ENCODE measurements around the gene SUGCT.

Gene SUGCT

DNA sequence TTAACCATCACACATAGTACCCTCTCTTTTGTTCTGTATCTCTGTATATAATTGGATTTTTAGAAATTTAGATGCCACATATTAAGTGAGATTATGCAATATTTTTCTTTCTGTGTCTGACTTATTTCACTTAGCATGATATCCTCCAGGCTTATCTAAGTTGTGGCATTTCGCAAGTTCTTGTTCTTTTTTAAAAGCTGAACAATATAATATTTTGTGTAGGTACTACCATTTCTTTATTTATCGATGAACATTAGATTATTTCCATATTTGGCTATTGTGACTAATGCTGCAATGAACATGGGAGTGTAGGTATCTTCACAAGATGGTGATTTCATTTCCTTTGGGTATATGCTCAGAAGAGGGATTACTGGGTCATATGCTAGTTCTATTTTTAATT lies 295.0 kb downstream of the SUGCT start:
- no peak overlapping the region for H2BK12ac ChIP-seq (ENCODE audit: low read length)
- no peak overlapping the region for H3K27ac ChIP-seq (ENCODE audit: low read depth, low read length)
- no peaks in the 10 kb centered on the region for H3K36me3 ChIP-seq (ENCODE audit: control insufficient read depth in 1 of 2, insufficient read depth in 2 of 2, low read length in 2 of 2)
- H3K18ac ChIP-seq (ENCODE audit: low read length) = no peak overlapping the region
- H3K4me1 ChIP-seq (ENCODE audit: control insufficient read depth in 1 of 2, insufficient read depth in 2 of 2, low read length in 2 of 2) = no peaks in the 10 kb centered on the region
- no peak overlapping the region for H2AFZ ChIP-seq (ENCODE audit: insufficient read depth, low read length, poor library complexity)
- DNase-seq = no peak
- H3K4ac ChIP-seq (ENCODE audit: low read depth, low read length) = no peak overlapping the region
- H2BK5ac ChIP-seq (ENCODE audit: low read depth, low read length, poor library complexity) = no peak overlapping the region
- no peak overlapping the region for H4K12ac ChIP-seq (ENCODE audit: low read depth, low read length)
- no peaks in the 10 kb centered on the region for H3K27me3 ChIP-seq (ENCODE audit: insufficient read depth, low read length)
- no peak overlapping the region for H3K14ac ChIP-seq (ENCODE audit: low read length)
- no peak overlapping the region for H3K4me2 ChIP-seq (ENCODE audit: low read length)
- no peak overlapping the region for H2AK5ac ChIP-seq (ENCODE audit: low read length)
- H3K9ac ChIP-seq (ENCODE audit: low read length) = no peak overlapping the region
- H3K23ac ChIP-seq (ENCODE audit: low read length) = no peak overlapping the region
- H3K79me2 ChIP-seq (ENCODE audit: control insufficient read depth, insufficient read depth, low read length, poor library complexity) = no peaks in the 10 kb centered on the region
- no peaks in the 10 kb centered on the region for H3K79me1 ChIP-seq (ENCODE audit: low read length)
- no CpG with 5 or more reads among the region's 2 CpGs for WGBS (ENCODE audit: extremely low coverage, insufficient coverage, insufficient read length)
- H3K9me3 ChIP-seq (ENCODE audit: insufficient read depth, low read depth, low read length) = no peaks in the 10 kb centered on the region
- no peak overlapping the region for H4K8ac ChIP-seq (ENCODE audit: low read depth, low read length)
- no peak overlapping the region for H2BK120ac ChIP-seq (ENCODE audit: insufficient read depth, low read length, poor library complexity)
- no peak overlapping the region for H4K91ac ChIP-seq (ENCODE audit: low read depth, low read length)
- no peak overlapping the region for H3K4me3 ChIP-seq (ENCODE audit: low read depth, low read length)

DNA sequence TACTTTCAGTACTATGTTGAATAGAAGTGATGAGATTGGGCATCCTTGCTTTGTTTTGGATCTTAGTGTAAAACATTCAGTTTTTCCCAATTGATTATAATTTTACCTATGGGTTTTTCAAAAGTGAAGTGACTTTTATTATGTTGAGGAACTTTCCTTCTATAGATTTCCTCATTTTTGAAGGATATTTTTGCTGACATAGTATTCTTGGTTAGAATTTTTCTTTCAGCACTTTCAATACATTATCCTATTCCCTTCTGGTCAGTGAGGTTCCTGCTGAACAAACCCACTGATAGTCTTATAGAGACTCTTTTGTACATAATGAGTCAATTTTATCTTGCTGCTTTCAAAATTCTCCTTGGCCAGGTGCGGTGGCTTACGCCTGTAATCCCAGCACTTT lies 297.2 kb downstream of the SUGCT start:
- H2AFZ ChIP-seq (ENCODE audit: insufficient read depth, low read length, poor library complexity) = no peak overlapping the region
- H4K12ac ChIP-seq (ENCODE audit: low read depth, low read length) = no peak overlapping the region
- H3K4ac ChIP-seq (ENCODE audit: low read depth, low read length) = no peak overlapping the region
- no peak overlapping the region for H3K18ac ChIP-seq (ENCODE audit: low read length)
- no peak overlapping the region for H3K14ac ChIP-seq (ENCODE audit: low read length)
- H3K9me3 ChIP-seq (ENCODE audit: insufficient read depth, low read depth, low read length) = no peaks in the 10 kb centered on the region
- H3K4me2 ChIP-seq (ENCODE audit: low read length) = no peak overlapping the region
- no peak overlapping the region for H3K27ac ChIP-seq (ENCODE audit: low read depth, low read length)
- no peak overlapping the region for H3K9ac ChIP-seq (ENCODE audit: low read length)
- no peak overlapping the region for H2BK12ac ChIP-seq (ENCODE audit: low read length)
- no CpG with 5 or more reads among the region's 2 CpGs for WGBS (ENCODE audit: extremely low coverage, insufficient coverage, insufficient read length)
- H2AK5ac ChIP-seq (ENCODE audit: low read length) = no peak overlapping the region
- H3K79me1 ChIP-seq (ENCODE audit: low read length) = peaks cover 2% of the 10 kb centered on the region
- H3K36me3 ChIP-seq (ENCODE audit: control insufficient read depth in 1 of 2, insufficient read depth in 2 of 2, low read length in 2 of 2) = no peaks in the 10 kb centered on the region
- H4K8ac ChIP-seq (ENCODE audit: low read depth, low read length) = no peak overlapping the region
- no peaks in the 10 kb centered on the region for H3K27me3 ChIP-seq (ENCODE audit: insufficient read depth, low read length)
- no peak overlapping the region for H2BK120ac ChIP-seq (ENCODE audit: insufficient read depth, low read length, poor library complexity)
- H4K91ac ChIP-seq (ENCODE audit: low read depth, low read length) = no peak overlapping the region
- H3K79me2 ChIP-seq (ENCODE audit: control insufficient read depth, insufficient read depth, low read length, poor library complexity) = no peaks in the 10 kb centered on the region
- H3K4me3 ChIP-seq (ENCODE audit: low read depth, low read length) = no peak overlapping the region
- H3K4me1 ChIP-seq (ENCODE audit: control insufficient read depth in 1 of 2, insufficient read depth in 2 of 2, low read length in 2 of 2) = no peaks in the 10 kb centered on the region
- DNase-seq = no peak
- H2BK5ac ChIP-seq (ENCODE audit: low read depth, low read length, poor library complexity) = no peak overlapping the region
- H3K23ac ChIP-seq (ENCODE audit: low read length) = no peak overlapping the region

DNA sequence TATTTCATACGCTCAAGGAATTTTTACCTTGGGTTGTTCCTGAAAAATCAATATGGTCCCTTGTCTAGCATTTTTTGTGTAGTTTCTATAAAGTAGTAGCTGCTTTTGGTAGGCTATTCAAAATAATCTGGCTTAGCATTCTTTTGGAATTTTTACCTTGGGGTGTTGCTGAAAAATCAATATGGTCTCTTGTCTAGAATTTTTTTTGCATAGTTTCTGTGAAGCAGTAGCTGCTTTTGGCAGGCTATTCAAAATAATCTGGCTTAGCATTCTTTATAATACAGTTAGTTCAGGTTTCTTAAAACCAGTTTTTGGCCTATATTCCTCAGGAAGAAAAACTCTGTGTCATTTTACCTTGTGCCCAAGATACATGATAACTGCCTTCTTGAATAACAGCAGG lies 301.9 kb downstream of the SUGCT start:
- Histone ChIP-seq H4K12ac (ENCODE audit: low read depth, low read length) (no peak overlapping the region), H3K4me2 (ENCODE audit: low read length) (no peak overlapping the region), H3K27me3 (ENCODE audit: insufficient read depth, low read length) (no peaks in the 10 kb centered on the region), H3K9ac (ENCODE audit: low read length) (no peak overlapping the region), H3K79me1 (ENCODE audit: low read length) (peaks cover 12% of the 10 kb centered on the region), H3K18ac (ENCODE audit: low read length) (no peak overlapping the region), H3K23ac (ENCODE audit: low read length) (no peak overlapping the region), H3K4ac (ENCODE audit: low read depth, low read length) (no peak overlapping the region), H3K14ac (ENCODE audit: low read length) (no peak overlapping the region), H4K8ac (ENCODE audit: low read depth, low read length) (no peak overlapping the region), H3K4me3 (ENCODE audit: low read depth, low read length) (no peak overlapping the region), H2AK5ac (ENCODE audit: low read length) (no peak overlapping the region), H2BK12ac (ENCODE audit: low read length) (no peak overlapping the region), H3K4me1 (ENCODE audit: control insufficient read depth in 1 of 2, insufficient read depth in 2 of 2, low read length in 2 of 2) (peaks cover 2 to 3% of the 10 kb centered on the region in 2 experiments), H3K79me2 (ENCODE audit: control insufficient read depth, insufficient read depth, low read length, poor library complexity) (no peaks in the 10 kb centered on the region), H3K9me3 (ENCODE audit: insufficient read depth, low read depth, low read length) (no peaks in the 10 kb centered on the region), H2AFZ (ENCODE audit: insufficient read depth, low read length, poor library complexity) (no peak overlapping the region), H2BK120ac (ENCODE audit: insufficient read depth, low read length, poor library complexity) (no peak overlapping the region), H4K91ac (ENCODE audit: low read depth, low read length) (no peak overlapping the region), H2BK5ac (ENCODE audit: low read depth, low read length, poor library complexity) (no peak overlapping the region), H3K36me3 (ENCODE audit: control insufficient read depth in 1 of 2, insufficient read depth in 2 of 2, low read length in 2 of 2) (no peaks in the 10 kb centered on the region), H3K27ac (ENCODE audit: low read depth, low read length) (no peak overlapping the region)
- WGBS (ENCODE audit: extremely low coverage, insufficient coverage, insufficient read length) = no CpG with 5 or more reads among the region's 1 CpG
- DNase-seq = no peak

GRCh38 chr7:40437498-40437897 lies 302.7 kb downstream of the SUGCT start:
- no peaks in the 10 kb centered on the region for H3K36me3 ChIP-seq (ENCODE audit: control insufficient read depth in 1 of 2, insufficient read depth in 2 of 2, low read length in 2 of 2)
- H2AFZ ChIP-seq (ENCODE audit: insufficient read depth, low read length, poor library complexity) = no peak overlapping the region
- peaks cover 2 to 3% of the 10 kb centered on the region in 2 experiments for H3K4me1 ChIP-seq (ENCODE audit: control insufficient read depth in 1 of 2, insufficient read depth in 2 of 2, low read length in 2 of 2)
- no peaks in the 10 kb centered on the region for H3K79me2 ChIP-seq (ENCODE audit: control insufficient read depth, insufficient read depth, low read length, poor library complexity)
- H3K4me3 ChIP-seq (ENCODE audit: low read depth, low read length) = no peak overlapping the region
- no peaks in the 10 kb centered on the region for H3K9me3 ChIP-seq (ENCODE audit: insufficient read depth, low read depth, low read length)
- peak overlapping the region; percentile 76 for H3K27ac ChIP-seq (ENCODE audit: low read depth, low read length)
- peaks cover 12% of the 10 kb centered on the region for H3K79me1 ChIP-seq (ENCODE audit: low read length)
- H2BK120ac ChIP-seq (ENCODE audit: insufficient read depth, low read length, poor library complexity) = no peak overlapping the region
- H3K18ac ChIP-seq (ENCODE audit: low read length) = no peak overlapping the region
- H3K27me3 ChIP-seq (ENCODE audit: insufficient read depth, low read length) = no peaks in the 10 kb centered on the region
- no peak overlapping the region for H2BK12ac ChIP-seq (ENCODE audit: low read length)
- no peak overlapping the region for H3K4ac ChIP-seq (ENCODE audit: low read depth, low read length)
- H4K8ac ChIP-seq (ENCODE audit: low read depth, low read length) = no peak overlapping the region
- no peak overlapping the region for H3K9ac ChIP-seq (ENCODE audit: low read length)
- H3K14ac ChIP-seq (ENCODE audit: low read length) = no peak overlapping the region
- peak; percentile 55 to 91 for DNase-seq
- no CpG with 5 or more reads among the region's 1 CpG for WGBS (ENCODE audit: extremely low coverage, insufficient coverage, insufficient read length)
- no peak overlapping the region for H4K91ac ChIP-seq (ENCODE audit: low read depth, low read length)
- H3K23ac ChIP-seq (ENCODE audit: low read length) = no peak overlapping the region
- no peak overlapping the region for H2BK5ac ChIP-seq (ENCODE audit: low read depth, low read length, poor library complexity)
- H3K4me2 ChIP-seq (ENCODE audit: low read length) = peak overlapping the region; percentile 43
- no peak overlapping the region for H4K12ac ChIP-seq (ENCODE audit: low read depth, low read length)
- no peak overlapping the region for H2AK5ac ChIP-seq (ENCODE audit: low read length)

Measured in trophoblast cell (in vitro differentiated cells and primary cell).